ENCODE measurements around the gene BMP15. TPM values are rescaled to one million over a fixed set of nuclear protein-coding genes. Genes with fewer than 3 reads are reported as not detected.
A peak's percentile ranks its signal among the peaks of the same experiment; 100 is the strongest.

BMP15 gene
- total RNA-seq, 1 experiment from 2014 or later: not detected

GRCh38 chrX:50905334-50905733, 5.2 kb upstream of the BMP15 start:
- no peaks in the 10 kb centered on the region for H3K4me1 ChIP-seq (ENCODE audit: control insufficient read depth, insufficient read depth, low read length)
- DNase-seq (ENCODE audit: low read depth, low spot score) (no peak), ATAC-seq (no peak)
- ChIA-PET CTCF (no interaction called here), POLR2A (no interaction called here)
- H3K4me3 ChIP-seq (ENCODE audit: low read depth in 2 of 2, low read length in 2 of 2): no peak overlapping the region
- TF ChIP-seq POLR2AphosphoS5 (IDR thresholded peaks at IDR 0.05; ENCODE audit: low read depth, low read length): no peak
- TF ChIP-seq TCF7L2 (IDR thresholded peaks at IDR 0.05; ENCODE audit: low read depth, low read length): no peak
- peak; percentile 52 for TF ChIP-seq CTCF (IDR thresholded peaks at IDR 0.05)
- no peak for TF ChIP-seq SIN3A (IDR thresholded peaks at IDR 0.05; ENCODE audit: borderline replicate concordance, insufficient read depth, low read depth, low read length)
- BruUV-seq (replicated peaks): no TSS peak
- in situ Hi-C loops (cut with HindIII; ENCODE audit: low pct_unique_long_range_greater_than_20kb, low sequenced_read_pairs): no loop called here
- no peaks in the 10 kb centered on the region for H3K27me3 ChIP-seq (ENCODE audit: control insufficient read depth, insufficient read depth, low read length)
- intact Hi-C loops (cut with micrococcal nuclease; ENCODE audit: unreplicated experiment): no loop called here
- no peaks in the 10 kb centered on the region for H3K9me3 ChIP-seq (ENCODE audit: control insufficient read depth, insufficient read depth, low read depth, low read length)
- no peak overlapping the region for H3K27ac ChIP-seq (ENCODE audit: low read length)
- no peaks in the 10 kb centered on the region for H3K36me3 ChIP-seq (ENCODE audit: control insufficient read depth, insufficient read depth, low read length)

- Histone ChIP-seq H3K27ac (ENCODE audit: low read length) (no peak overlapping the region), H3K36me3 (ENCODE audit: control insufficient read depth, insufficient read depth, low read length) (no peaks in the 10 kb centered on the region), H3K4me1 (ENCODE audit: control insufficient read depth, insufficient read depth, low read length) (no peaks in the 10 kb centered on the region), H3K9me3 (ENCODE audit: control insufficient read depth, insufficient read depth, low read depth, low read length) (no peaks in the 10 kb centered on the region), H3K27me3 (ENCODE audit: control insufficient read depth, insufficient read depth, low read length) (no peaks in the 10 kb centered on the region; the same call in 1 of the 2 replicates), H3K4me3 (ENCODE audit: low read depth in 2 of 2, low read length in 2 of 2) (no peak overlapping the region)
- BruUV-seq (replicated peaks): no TSS peak
- DNase-seq (ENCODE audit: low read depth, low spot score) (no peak), ATAC-seq (no peak)
- in situ Hi-C loops (cut with HindIII; ENCODE audit: low pct_unique_long_range_greater_than_20kb, low sequenced_read_pairs) (no loop called here), intact Hi-C loops (cut with micrococcal nuclease; ENCODE audit: unreplicated experiment) (no loop called here)
- ChIA-PET CTCF (no interaction called here), POLR2A (no interaction called here)
- TF ChIP-seq POLR2AphosphoS5 (IDR thresholded peaks at IDR 0.05; ENCODE audit: low read depth, low read length): no peak
These were observed 3.0 kb downstream of the BMP15 start for GRCh38 chrX:50913520-50913919.

GRCh38 chrX:50920132-50920531, 9.6 kb downstream of the BMP15 start:
- ChIA-PET CTCF (no interaction called here), POLR2A (no interaction called here)
- no peaks in the 10 kb centered on the region for H3K4me1 ChIP-seq (ENCODE audit: control insufficient read depth, insufficient read depth, low read length)
- H3K27ac ChIP-seq (ENCODE audit: low read length): no peak overlapping the region
- TF ChIP-seq TCF7L2 (IDR thresholded peaks at IDR 0.05; ENCODE audit: low read depth, low read length) (no peak), CTCF (IDR thresholded peaks at IDR 0.05) (peak; percentile 40; the same call in 1 of the 2 replicates)
- no peaks in the 10 kb centered on the region for H3K9me3 ChIP-seq (ENCODE audit: control insufficient read depth, insufficient read depth, low read depth, low read length)
- DNase-seq (ENCODE audit: low read depth, low spot score) (no peak), ATAC-seq (no peak)
- intact Hi-C loops (cut with micrococcal nuclease; ENCODE audit: unreplicated experiment) (no loop called here), in situ Hi-C loops (cut with HindIII; ENCODE audit: low pct_unique_long_range_greater_than_20kb, low sequenced_read_pairs) (no loop called here)
- no peaks in the 10 kb centered on the region for H3K36me3 ChIP-seq (ENCODE audit: control insufficient read depth, insufficient read depth, low read length)
- H3K27me3 ChIP-seq (ENCODE audit: control insufficient read depth, insufficient read depth, low read length): no peaks in the 10 kb centered on the region
- BruUV-seq (replicated peaks): no TSS peak
- no peak overlapping the region for H3K4me3 ChIP-seq (ENCODE audit: low read depth in 2 of 2, low read length in 2 of 2)

- TF ChIP-seq CTCF (IDR thresholded peaks at IDR 0.05): no peak
- TF ChIP-seq SIN3A (IDR thresholded peaks at IDR 0.05; ENCODE audit: borderline replicate concordance, insufficient read depth, low read depth, low read length): no peak
- TF ChIP-seq TCF7L2 (IDR thresholded peaks at IDR 0.05; ENCODE audit: low read depth, low read length): no peak
- TF ChIP-seq POLR2AphosphoS5 (IDR thresholded peaks at IDR 0.05; ENCODE audit: low read depth, low read length): no peak
- no peak for TF ChIP-seq REST (IDR thresholded peaks at IDR 0.05; ENCODE audit: insufficient read depth in 1 of 2, low read depth in 2 of 2, low read length in 1 of 2)
- in situ Hi-C loops (cut with HindIII; ENCODE audit: low pct_unique_long_range_greater_than_20kb, low sequenced_read_pairs): no loop called here
- no peaks in the 10 kb centered on the region for H3K9me3 ChIP-seq (ENCODE audit: control insufficient read depth, insufficient read depth, low read depth, low read length)
- H3K4me1 ChIP-seq (ENCODE audit: control insufficient read depth, insufficient read depth, low read length): no peaks in the 10 kb centered on the region
- ChIA-PET CTCF (no interaction called here), POLR2A (no interaction called here)
- no peak overlapping the region for H3K4me3 ChIP-seq (ENCODE audit: low read depth in 2 of 2, low read length in 2 of 2)
- no peak overlapping the region for H3K27ac ChIP-seq (ENCODE audit: low read length)
- H3K27me3 ChIP-seq (ENCODE audit: control insufficient read depth, insufficient read depth, low read length): no peaks in the 10 kb centered on the region
- BruUV-seq (replicated peaks): no TSS peak
- intact Hi-C loops (cut with micrococcal nuclease; ENCODE audit: unreplicated experiment): no loop called here
- ATAC-seq (no peak), DNase-seq (ENCODE audit: low read depth, low spot score) (no peak)
- no peaks in the 10 kb centered on the region for H3K36me3 ChIP-seq (ENCODE audit: control insufficient read depth, insufficient read depth, low read length)
These were observed 16.6 kb downstream of the BMP15 start for GRCh38 chrX:50927127-50927526.

Data from Panc1 (cell line).